BLaER1 (cell line): Measurements from ENCODE around the gene RPS6KA5.

Experiments
- H3K27ac ChIP-seq: shearing (Covaris generic); formaldehyde crosslinking; 2 replicates; pipeline ENCODE4 v1.8.1; 2022
- H3K27me3 ChIP-seq: shearing (Covaris generic); formaldehyde crosslinking; 2 replicates; pipeline ENCODE4 v1.8.1; 2022
- H3K36me3 ChIP-seq: shearing (Covaris generic); formaldehyde crosslinking; 2 replicates; pipeline ENCODE4 v1.8.1; 2022
- H3K4me1 ChIP-seq: shearing (Covaris generic); formaldehyde crosslinking; 2 replicates; pipeline ENCODE4 v1.8.1; 2022
- H3K4me2 ChIP-seq: shearing (Covaris generic); formaldehyde crosslinking; 2 replicates; pipeline ENCODE4 v1.8.1; 2022
- H3K4me3 ChIP-seq: shearing (Covaris generic); formaldehyde crosslinking; 2 replicates; pipeline ENCODE4 v1.8.1; 2022
- H3K9ac ChIP-seq: shearing (Covaris generic); formaldehyde crosslinking; 2 replicates; pipeline ENCODE4 v1.8.1; 2022
- H3K9me3 ChIP-seq: shearing (Covaris generic); formaldehyde crosslinking; 2 replicates; pipeline ENCODE4 v1.8.1; 2022
- H4K20me1 ChIP-seq: shearing (Covaris generic); formaldehyde crosslinking; 2 replicates; pipeline ENCODE4 v1.8.1; 2022
- Cebpa-rat ChIP-seq: shearing (Covaris generic); IDR thresholded peaks from 2 replicates; pipeline ENCODE4 v1.8.1; 2022

Gene RPS6KA5

GRCh38 chr14:90892970-90893369 is 167.5 kb downstream of the RPS6KA5 start:
- Histone ChIP-seq H3K9ac (no peak overlapping the region), H3K27me3 (no peaks in the 10 kb centered on the region), H3K4me2 (no peak overlapping the region), H3K4me1 (no peaks in the 10 kb centered on the region), H3K36me3 (peaks cover 7% of the 10 kb centered on the region; the same call in 1 of the 2 replicates), H3K27ac (no peak overlapping the region), H3K4me3 (no peak overlapping the region), H4K20me1 (no peaks in the 10 kb centered on the region), H3K9me3 (no peaks in the 10 kb centered on the region)
- no peak for TF ChIP-seq Cebpa-rat

GRCh38 chr14:90891326-90891725 is 169.1 kb downstream of the RPS6KA5 start:
- no peak overlapping the region for H3K4me3 ChIP-seq
- H3K4me1 ChIP-seq, result no peaks in the 10 kb centered on the region
- H3K9ac ChIP-seq, result no peak overlapping the region
- no peak for TF ChIP-seq Cebpa-rat
- no peak overlapping the region for H3K27ac ChIP-seq
- no peaks in the 10 kb centered on the region for H4K20me1 ChIP-seq
- H3K4me2 ChIP-seq, result no peak overlapping the region
- no peaks in the 10 kb centered on the region for H3K9me3 ChIP-seq
- no peaks in the 10 kb centered on the region for H3K27me3 ChIP-seq
- 0 out of 2 replicates have a peak, but pooled peaks cover 3% of the 10 kb centered on the region for H3K36me3 ChIP-seq

- H3K9me3 ChIP-seq, result no peaks in the 10 kb centered on the region
These were observed 170.0 kb downstream of the RPS6KA5 start for GRCh38 chr14:90890322-90891020.

GRCh38 chr14:90886297-90886815 is 174.1 kb downstream of the RPS6KA5 start:
- TF ChIP-seq Cebpa-rat, result no peak
- Histone ChIP-seq H3K9ac (no peak overlapping the region), H3K4me2 (no peak overlapping the region), H3K36me3 (peaks cover 18% of the 10 kb centered on the region), H3K27me3 (no peaks in the 10 kb centered on the region), H3K27ac (no peak overlapping the region), H3K4me1 (no peaks in the 10 kb centered on the region), H3K4me3 (no peak overlapping the region), H3K9me3 (peaks cover 24% of the 10 kb centered on the region), H4K20me1 (no peaks in the 10 kb centered on the region)

More at GRCh38 chr14:90890322-90891020, 170.0 kb downstream of the RPS6KA5 start:
- Histone ChIP-seq H3K27ac (no peak overlapping the region), H3K9ac (no peak overlapping the region), H3K27me3 (no peaks in the 10 kb centered on the region), H4K20me1 (no peaks in the 10 kb centered on the region), H3K4me1 (no peaks in the 10 kb centered on the region), H3K4me3 (no peak overlapping the region), H3K4me2 (no peak overlapping the region), H3K36me3 (0 out of 2 replicates have a peak, but pooled peaks cover 1% of the 10 kb centered on the region)
- no peak for TF ChIP-seq Cebpa-rat

GRCh38 chr14:90883782-90884181 is 176.7 kb downstream of the RPS6KA5 start:
- no peak for TF ChIP-seq Cebpa-rat
- Histone ChIP-seq H3K27ac (no peak overlapping the region), H3K36me3 (peaks cover 18% of the 10 kb centered on the region)

GRCh38 chr14:90883197-90883596 is 177.2 kb downstream of the RPS6KA5 start:
- Histone ChIP-seq H4K20me1 (no peaks in the 10 kb centered on the region), H3K27ac (no peak overlapping the region), H3K27me3 (no peaks in the 10 kb centered on the region), H3K4me2 (no peak overlapping the region), H3K4me3 (no peak overlapping the region), H3K4me1 (no peaks in the 10 kb centered on the region), H3K9ac (no peak overlapping the region), H3K36me3 (peaks cover 18% of the 10 kb centered on the region), H3K9me3 (peaks cover 24% of the 10 kb centered on the region)
- no peak for TF ChIP-seq Cebpa-rat

More at GRCh38 chr14:90883782-90884181, 176.7 kb downstream of the RPS6KA5 start:
- H4K20me1 ChIP-seq, result no peaks in the 10 kb centered on the region
- H3K4me2 ChIP-seq, result no peak overlapping the region
- H3K4me1 ChIP-seq, result no peaks in the 10 kb centered on the region
- peaks cover 24% of the 10 kb centered on the region for H3K9me3 ChIP-seq
- H3K27me3 ChIP-seq, result no peaks in the 10 kb centered on the region
- H3K9ac ChIP-seq, result no peak overlapping the region
- no peak overlapping the region for H3K4me3 ChIP-seq

GRCh38 chr14:90880282-90880681 is 180.2 kb downstream of the RPS6KA5 start:
- no peak for TF ChIP-seq Cebpa-rat

GRCh38 chr14:90874599-90874998 is 185.8 kb downstream of the RPS6KA5 start:
- Histone ChIP-seq H3K4me2 (no peak overlapping the region), H3K4me1 (no peaks in the 10 kb centered on the region)

More at GRCh38 chr14:90880282-90880681, 180.2 kb downstream of the RPS6KA5 start:
- no peaks in the 10 kb centered on the region for H3K4me1 ChIP-seq
- H3K27ac ChIP-seq, result no peak overlapping the region
- peaks cover 18% of the 10 kb centered on the region for H3K36me3 ChIP-seq
- H3K4me2 ChIP-seq, result no peak overlapping the region
- H3K4me3 ChIP-seq, result no peak overlapping the region
- H3K9me3 ChIP-seq, result peaks cover 24% of the 10 kb centered on the region
- no peaks in the 10 kb centered on the region for H3K27me3 ChIP-seq
- no peaks in the 10 kb centered on the region for H4K20me1 ChIP-seq
- H3K9ac ChIP-seq, result no peak overlapping the region

GRCh38 chr14:90871605-90872233 is 188.7 kb downstream of the RPS6KA5 start:
- Histone ChIP-seq H4K20me1 (no peaks in the 10 kb centered on the region), H3K4me1 (no peaks in the 10 kb centered on the region), H3K9me3 (no peaks in the 10 kb centered on the region), H3K27ac (no peak overlapping the region), H3K4me3 (no peak overlapping the region), H3K9ac (no peak overlapping the region), H3K4me2 (no peak overlapping the region), H3K36me3 (no peaks in the 10 kb centered on the region), H3K27me3 (no peaks in the 10 kb centered on the region)
- TF ChIP-seq Cebpa-rat, result no peak

More at GRCh38 chr14:90874599-90874998, 185.8 kb downstream of the RPS6KA5 start:
- H3K27ac ChIP-seq, result no peak overlapping the region
- H3K36me3 ChIP-seq, result no peaks in the 10 kb centered on the region
- no peak for TF ChIP-seq Cebpa-rat
- no peaks in the 10 kb centered on the region for H4K20me1 ChIP-seq
- H3K9ac ChIP-seq, result no peak overlapping the region
- no peaks in the 10 kb centered on the region for H3K9me3 ChIP-seq
- no peak overlapping the region for H3K4me3 ChIP-seq
- H3K27me3 ChIP-seq, result no peaks in the 10 kb centered on the region
